Stimulated activated CD8-positive, alpha-beta memory T cell treated with anti-CD3 and anti-CD28 coated beads, Interleukin-7, amount 100 ng/mL, for 4 hours (primary cell): ENCODE measurements around the gene ZCCHC9.

Source experiments
- DNase-seq, 2 donors: peaks; one replicate each; pipeline ENCODE4 v3.0.0-alpha.2; 2020; ENCODE audit warnings: low read depth in 2 of 2

The ZCCHC9 gene

GRCh38 chr5:81355291-81356251, 54.2 kb downstream of the ZCCHC9 start:
- no peak for DNase-seq

GRCh38 chr5:81359108-81359507, 57.7 kb downstream of the ZCCHC9 start:
- DNase-seq = no peak

- no peak for DNase-seq
These were observed 58.5 kb downstream of the ZCCHC9 start for GRCh38 chr5:81359881-81360280.

- DNase-seq = no peak
These were observed 59.3 kb downstream of the ZCCHC9 start for GRCh38 chr5:81360640-81361039.

GRCh38 chr5:81361600-81361999, 60.2 kb downstream of the ZCCHC9 start:
- no peak for DNase-seq
